ENCODE measurements around the gene SLC7A8.
A peak's percentile ranks its signal among the peaks of the same experiment; 100 is the strongest.

The SLC7A8 gene

GRCh38 chr14:23121361-23121771, 62.1 kb downstream of the SLC7A8 start:
- H2AK5ac ChIP-seq (ENCODE audit: low read length, severe bottlenecking): no peak overlapping the region
- H2BK15ac ChIP-seq (ENCODE audit: low read depth, poor library complexity, severe bottlenecking): no peak overlapping the region
- H3K23ac ChIP-seq (ENCODE audit: low read length in 2 of 2): no peak overlapping the region
- H3K4ac ChIP-seq (ENCODE audit: low read depth in 1 of 2, low read length in 2 of 2): no peak overlapping the region
- no peak overlapping the region for H2BK5ac ChIP-seq (ENCODE audit: low read depth, low read length, poor library complexity, severe bottlenecking)
- no peak overlapping the region for H3K4me3 ChIP-seq (ENCODE audit: insufficient read depth in 1 of 2, low read depth in 1 of 2, low read length in 2 of 2)
- peak overlapping the region; percentile 48 for H3K9ac ChIP-seq (ENCODE audit: low read length)
- H3K9me3 ChIP-seq (ENCODE audit: control insufficient read depth, low read length): no peaks in the 10 kb centered on the region
- peak overlapping the region; percentile 4 to 44 for H3K18ac ChIP-seq (ENCODE audit: low read depth in 1 of 2, low read length in 2 of 2)
- H3K36me3 ChIP-seq (ENCODE audit: control insufficient read depth in 1 of 2, insufficient read depth in 2 of 2, low read depth in 1 of 2, low read length in 2 of 2): no peaks in the 10 kb centered on the region
- DNase-seq: peak; percentile 69
- peak overlapping the region; percentile 67 for H4K8ac ChIP-seq (ENCODE audit: low read length)
- peak overlapping the region; percentile 90 for H2AFZ ChIP-seq (ENCODE audit: low read depth, low read length)
- 24% methylated on average over 6 of the region's 6 CpGs for WGBS
- H3K14ac ChIP-seq (ENCODE audit: low read length in 2 of 2): peak overlapping the region in 1 of 2 experiments; percentile 22
- H3K27ac ChIP-seq (ENCODE audit: low read length, poor library complexity, severe bottlenecking): peak overlapping the region; percentile 68
- no peak overlapping the region for H3K4me2 ChIP-seq (ENCODE audit: low read length, poor library complexity, severe bottlenecking)
- H3K27me3 ChIP-seq (ENCODE audit: control insufficient read depth in 1 of 2, insufficient read depth in 1 of 2, low read length in 2 of 2): no peaks in the 10 kb centered on the region
- H3K4me1 ChIP-seq (ENCODE audit: control insufficient read depth, insufficient read depth, low read depth, low read length): peaks cover 10% of the 10 kb centered on the region
- H4K91ac ChIP-seq (ENCODE audit: low read length): peak overlapping the region; percentile 34
- H2BK12ac ChIP-seq (ENCODE audit: low read length in 2 of 2): peak overlapping the region; percentile 6 to 10
- H2BK120ac ChIP-seq (ENCODE audit: low read depth, low read length): no peak overlapping the region
- H3K79me1 ChIP-seq (replicated peaks; ENCODE audit: low read length, poor library complexity, severe bottlenecking): no peaks in the 10 kb centered on the region

DNA sequence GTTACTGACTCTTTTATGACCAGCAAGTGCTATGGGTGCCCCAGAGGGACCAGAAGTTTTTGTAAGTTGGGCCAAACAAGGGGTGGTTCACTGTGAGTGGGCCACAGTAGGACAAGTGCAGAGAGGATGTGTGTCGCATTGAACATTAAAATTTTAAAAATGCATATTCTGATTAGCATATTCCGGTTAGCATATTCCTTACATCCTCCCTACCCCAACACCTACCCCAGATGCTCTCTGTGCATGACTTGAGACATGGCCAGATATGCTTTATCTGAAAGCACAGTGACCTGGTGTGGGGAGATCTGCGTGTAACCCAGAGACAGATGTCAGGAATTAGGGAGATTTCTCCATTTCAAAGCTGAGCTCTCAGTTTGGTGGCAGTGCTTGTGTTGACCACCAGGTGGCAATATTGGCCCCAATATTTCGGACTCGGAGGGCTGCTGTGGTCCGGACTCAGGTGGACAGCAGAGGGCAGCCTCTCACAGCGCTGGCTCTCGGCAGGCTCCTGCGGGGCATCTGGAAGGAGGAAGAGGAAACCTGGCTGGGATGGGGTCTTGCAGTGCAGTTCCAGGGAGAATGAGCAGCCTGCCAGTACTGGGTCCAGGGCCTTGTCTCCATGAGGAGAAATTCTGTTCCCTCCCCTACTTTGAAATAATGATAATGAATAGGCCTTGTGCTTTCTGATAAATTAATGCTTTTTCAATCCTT, 62.8 kb downstream of the SLC7A8 start:
- peak overlapping the region; percentile 48 for H3K9ac ChIP-seq (ENCODE audit: low read length)
- peak overlapping the region; percentile 68 for H3K27ac ChIP-seq (ENCODE audit: low read length, poor library complexity, severe bottlenecking)
- H2BK120ac ChIP-seq (ENCODE audit: low read depth, low read length): no peak overlapping the region
- H2AK5ac ChIP-seq (ENCODE audit: low read length, severe bottlenecking): no peak overlapping the region
- H3K4me2 ChIP-seq (ENCODE audit: low read length, poor library complexity, severe bottlenecking): no peak overlapping the region
- no peak overlapping the region for H2AFZ ChIP-seq (ENCODE audit: low read depth, low read length)
- H3K4me1 ChIP-seq (ENCODE audit: control insufficient read depth, insufficient read depth, low read depth, low read length): peaks cover 12% of the 10 kb centered on the region
- H2BK12ac ChIP-seq (ENCODE audit: low read length in 2 of 2): no peak overlapping the region
- H3K9me3 ChIP-seq (ENCODE audit: control insufficient read depth, low read length): no peaks in the 10 kb centered on the region
- H3K4ac ChIP-seq (ENCODE audit: low read depth in 1 of 2, low read length in 2 of 2): no peak overlapping the region
- no peak overlapping the region for H4K8ac ChIP-seq (ENCODE audit: low read length)
- no peaks in the 10 kb centered on the region for H3K36me3 ChIP-seq (ENCODE audit: control insufficient read depth in 1 of 2, insufficient read depth in 2 of 2, low read depth in 1 of 2, low read length in 2 of 2)
- H3K4me3 ChIP-seq (ENCODE audit: insufficient read depth in 1 of 2, low read depth in 1 of 2, low read length in 2 of 2): no peak overlapping the region
- H2BK5ac ChIP-seq (ENCODE audit: low read depth, low read length, poor library complexity, severe bottlenecking): no peak overlapping the region
- H3K79me1 ChIP-seq (replicated peaks; ENCODE audit: low read length, poor library complexity, severe bottlenecking): no peaks in the 10 kb centered on the region
- H4K91ac ChIP-seq (ENCODE audit: low read length): no peak overlapping the region
- no peak overlapping the region for H3K23ac ChIP-seq (ENCODE audit: low read length in 2 of 2)
- H2BK15ac ChIP-seq (ENCODE audit: low read depth, poor library complexity, severe bottlenecking): no peak overlapping the region
- H3K27me3 ChIP-seq (ENCODE audit: control insufficient read depth in 1 of 2, insufficient read depth in 1 of 2, low read length in 2 of 2): no peaks in the 10 kb centered on the region
- H3K18ac ChIP-seq (ENCODE audit: low read depth in 1 of 2, low read length in 2 of 2): no peak overlapping the region
- under 1% methylated on average over 7 of the region's 9 CpGs for WGBS
- no peak overlapping the region for H3K14ac ChIP-seq (ENCODE audit: low read length in 2 of 2)
- peak; percentile 85 for DNase-seq

DNA sequence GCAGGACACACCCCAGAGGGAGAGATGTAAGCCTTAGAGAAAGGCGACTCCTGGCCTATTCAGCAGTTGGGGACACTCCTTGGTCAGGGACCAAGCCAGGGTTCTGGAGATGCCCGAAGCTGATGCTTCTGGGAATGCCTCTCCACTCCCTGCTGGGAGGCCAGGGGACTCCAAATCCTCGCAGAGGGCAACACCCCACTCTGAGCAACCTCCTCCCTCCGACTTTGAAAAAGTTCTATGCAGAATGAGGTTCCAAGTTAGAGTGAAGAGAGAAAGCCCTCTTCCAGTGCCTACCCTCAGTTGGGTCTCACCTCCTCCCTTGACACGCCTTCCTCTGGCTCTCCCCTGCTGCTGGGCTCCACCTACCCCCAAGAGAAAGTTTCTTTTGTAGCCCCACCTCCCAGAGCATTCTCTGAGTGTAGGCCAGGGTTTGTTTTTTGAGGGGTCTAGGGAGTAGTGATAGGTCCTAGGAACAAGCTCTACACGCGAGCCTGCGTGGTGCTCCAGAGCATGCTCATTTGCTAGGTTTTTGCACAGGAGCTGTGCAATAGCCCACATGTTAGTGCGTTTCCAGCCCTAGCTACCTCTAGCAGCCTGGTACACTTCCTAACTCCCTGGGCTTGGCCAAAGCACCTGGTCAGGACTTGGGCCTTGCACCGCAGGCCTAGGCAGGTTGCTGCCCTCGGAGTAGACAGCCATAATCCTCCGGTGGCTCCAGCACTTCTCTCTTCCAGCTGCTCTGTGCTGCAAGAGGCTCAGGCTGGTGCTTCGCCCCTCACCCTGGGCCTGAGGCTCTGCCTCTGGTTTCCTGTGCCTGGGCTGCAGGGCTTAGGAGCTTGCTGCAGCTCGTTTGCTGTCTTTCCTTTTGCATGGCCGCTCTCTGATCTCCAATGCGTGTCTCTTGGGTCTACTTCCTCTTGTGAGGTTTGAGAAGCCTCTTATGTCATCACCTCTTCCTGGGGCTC, 63.8 kb downstream of the SLC7A8 start:
- WGBS: 76% methylated on average over 14 of the region's 16 CpGs
- Histone ChIP-seq H3K4ac (ENCODE audit: low read depth in 1 of 2, low read length in 2 of 2) (no peak overlapping the region), H4K91ac (ENCODE audit: low read length) (no peak overlapping the region), H3K27me3 (ENCODE audit: control insufficient read depth in 1 of 2, insufficient read depth in 1 of 2, low read length in 2 of 2) (no peaks in the 10 kb centered on the region), H3K27ac (ENCODE audit: low read length, poor library complexity, severe bottlenecking) (no peak overlapping the region), H2AK5ac (ENCODE audit: low read length, severe bottlenecking) (no peak overlapping the region), H2BK5ac (ENCODE audit: low read depth, low read length, poor library complexity, severe bottlenecking) (no peak overlapping the region), H3K23ac (ENCODE audit: low read length in 2 of 2) (no peak overlapping the region), H3K4me1 (ENCODE audit: control insufficient read depth, insufficient read depth, low read depth, low read length) (peaks cover 21% of the 10 kb centered on the region), H3K79me1 (replicated peaks; ENCODE audit: low read length, poor library complexity, severe bottlenecking) (no peaks in the 10 kb centered on the region), H3K9ac (ENCODE audit: low read length) (no peak overlapping the region), H2AFZ (ENCODE audit: low read depth, low read length) (no peak overlapping the region), H3K4me3 (ENCODE audit: insufficient read depth in 1 of 2, low read depth in 1 of 2, low read length in 2 of 2) (no peak overlapping the region), H3K4me2 (ENCODE audit: low read length, poor library complexity, severe bottlenecking) (no peak overlapping the region), H4K8ac (ENCODE audit: low read length) (no peak overlapping the region), H3K14ac (ENCODE audit: low read length in 2 of 2) (no peak overlapping the region), H2BK120ac (ENCODE audit: low read depth, low read length) (no peak overlapping the region), H3K36me3 (ENCODE audit: control insufficient read depth in 1 of 2, insufficient read depth in 2 of 2, low read depth in 1 of 2, low read length in 2 of 2) (no peaks in the 10 kb centered on the region), H2BK15ac (ENCODE audit: low read depth, poor library complexity, severe bottlenecking) (no peak overlapping the region), H3K18ac (ENCODE audit: low read depth in 1 of 2, low read length in 2 of 2) (no peak overlapping the region), H2BK12ac (ENCODE audit: low read length in 2 of 2) (no peak overlapping the region), H3K9me3 (ENCODE audit: control insufficient read depth, low read length) (no peaks in the 10 kb centered on the region)
- no peak for DNase-seq

Measured in mesenchymal stem cell (in vitro differentiated cells and primary cell).